ENCODE data around the gene ZNF132.
"Not testable (repeated sequence)": the region's sequence is repeated elsewhere in the genome, so short reads cannot be mapped to it uniquely, and the experiment has no call there.

ZNF132 gene

GRCh38 chr19:58466760-58467589, 27.0 kb upstream of the ZNF132 start, which contains the start of gene ZNF324:
Gene ZNF324 (plus strand): TSS chr19:58467080. CDS start chr19:58469186, 2,106 bp downstream.
- no peak for FAIRE-seq

- no peak for FAIRE-seq
These were observed 26.3 kb upstream of the ZNF132 start for GRCh38 chr19:58466089-58466759.

- no peak for FAIRE-seq
These were observed 20.1 kb upstream of the ZNF132 start for GRCh38 chr19:58460039-58460438.

GRCh38 chr19:58456111-58456510, 16.2 kb upstream of the ZNF132 start:
- no peak for FAIRE-seq

GRCh38 chr19:58455306-58455705, 15.4 kb upstream of the ZNF132 start:
- FAIRE-seq: no peak

- FAIRE-seq: no peak
These were observed 13.8 kb upstream of the ZNF132 start for GRCh38 chr19:58453743-58454142.

- no peak for FAIRE-seq
These were observed 11.6 kb upstream of the ZNF132 start, which contains the start of gene ZNF324B for GRCh38 chr19:58451358-58452101. Gene ZNF324B (plus strand): TSS chr19:58451622. CDS start chr19:58453702, 2,080 bp downstream.

- no peak for FAIRE-seq
These were observed 11.0 kb upstream of the ZNF132 start for GRCh38 chr19:58450856-58451357.

GRCh38 chr19:58449980-58450379, 10.0 kb upstream of the ZNF132 start:
- FAIRE-seq: not testable (repeated sequence)

- not testable (repeated sequence) for FAIRE-seq
These were observed 8.9 kb upstream of the ZNF132 start for GRCh38 chr19:58448860-58449259.

- not testable (repeated sequence) for FAIRE-seq
These were observed 3.0 kb upstream of the ZNF132 start for GRCh38 chr19:58442986-58443385.

GRCh38 chr19:58440556-58440955, 603 bp upstream of the ZNF132 start:
- no peak for FAIRE-seq

GRCh38 chr19:58434217-58434616, 5.7 kb downstream of the ZNF132 start:
- FAIRE-seq: no peak

GRCh38 chr19:58429745-58430144, 10.2 kb downstream of the ZNF132 start:
- FAIRE-seq: no peak

GRCh38 chr19:58428617-58429016, 11.3 kb downstream of the ZNF132 start:
- FAIRE-seq: no peak

- FAIRE-seq: no peak
These were observed 22.9 kb downstream of the ZNF132 start for GRCh38 chr19:58417071-58417470.

GRCh38 chr19:58416604-58417003, 23.3 kb downstream of the ZNF132 start:
- no peak for FAIRE-seq

GRCh38 chr19:58409010-58409790, 30.8 kb downstream of the ZNF132 start:
- no peak for FAIRE-seq

- FAIRE-seq: no peak
These were observed 31.6 kb downstream of the ZNF132 start, which contains the start of gene ZNF584 for GRCh38 chr19:58408152-58409009. Gene ZNF584 (plus strand): TSS chr19:58408649. CDS start chr19:58409148, 499 bp downstream.

GRCh38 chr19:58407658-58408151, 32.2 kb downstream of the ZNF132 start:
- FAIRE-seq: no peak

All from colon (tissue), 2 donors.